A673 (cell line): Measurements from ENCODE around the gene ACOXL. TPM values are rescaled to one million over a fixed set of nuclear protein-coding genes. Genes with fewer than 3 reads are reported as not detected.

ENCODE experiments used
- BruUV-seq: library from RNA; stranded (reverse); fragments of 400-500 nt; replicated peaks from 2 replicates; lab custom pipeline; 2021; lab: Mats Ljungman, UMichigan
- CTCF ChIA-PET: fragments of 300-600 bp; sonication (Branson Sonifier 250); formaldehyde crosslinking; loops from one replicate; lab custom pipeline; 2022; ENCODE audit warnings: antibody characterized with exemption; lab: Charles Lee
- POLR2A ChIA-PET: fragments of 300-600 bp; sonication (Branson Sonifier 250); formaldehyde crosslinking; loops from one replicate; lab custom pipeline; 2022; ENCODE audit warnings: antibody characterized with exemption; ENCODE audit not compliant: low non-redundant PET; lab: Charles Lee
- DNase-seq: peaks from one replicate; pipeline ENCODE4 v3.0.0-alpha.2; 2015; ENCODE audit warnings: low spot score
- H3K27ac ChIP-seq: fragments of 200-600 bp; sonication (generic); 2 replicates; pipeline ENCODE4 v1.5.1; 2016; ENCODE audit warnings: mixed run types, low read depth, mild to moderate bottlenecking, mixed read lengths, antibody characterized with exemption, low read length; ENCODE audit not compliant: poor library complexity, severe bottlenecking
- H3K27me3 ChIP-seq: fragments of 200-600 bp; sonication (generic); replicated peaks from 2 replicates; pipeline ENCODE4 v1.6.1; 2017; ENCODE audit warnings: mixed run types, low read depth, mild to moderate bottlenecking, mixed read lengths, antibody characterized with exemption, low read length; ENCODE audit not compliant: insufficient read depth, poor library complexity
- H3K36me3 ChIP-seq: fragments of 200-600 bp; sonication (generic); 2 replicates; pipeline ENCODE4 v1.6.1; 2016; ENCODE audit warnings: mixed run types, mild to moderate bottlenecking, mixed read lengths, antibody characterized with exemption, low read length; ENCODE audit not compliant: insufficient read depth, poor library complexity, severe bottlenecking
- H3K4me1 ChIP-seq: fragments of 200-600 bp; sonication (generic); 2 replicates; pipeline ENCODE4 v1.6.1; 2017; ENCODE audit warnings: mixed run types, mild to moderate bottlenecking, mixed read lengths, antibody characterized with exemption, low read length; ENCODE audit not compliant: insufficient read depth, poor library complexity, severe bottlenecking
- H3K4me3 ChIP-seq: fragments of 200-600 bp; sonication (generic); 2 replicates; pipeline ENCODE4 v1.5.1; 2016; ENCODE audit warnings: low read depth, mixed run types, mild to moderate bottlenecking, mixed read lengths, low read length; ENCODE audit not compliant: poor library complexity, severe bottlenecking
- H3K9me3 ChIP-seq: fragments of 200-600 bp; sonication (generic); 2 replicates; pipeline ENCODE4 v1.6.1; 2016; ENCODE audit warnings: mixed run types, low read depth, mild to moderate bottlenecking, mixed read lengths, antibody characterized with exemption, low read length; ENCODE audit not compliant: poor library complexity, severe bottlenecking
- CTCF ChIP-seq: fragments of 300-800, 200-600 bp; sonication (generic); conservative IDR thresholded peaks from 2 replicates; pipeline ENCODE4 v1.5.1; 2017; ENCODE audit warnings: low read depth, mild to moderate bottlenecking, antibody characterized with exemption, low read length, moderate library complexity, mixed read lengths
- EZH2 ChIP-seq: fragments of 200-600 bp; sonication (generic); IDR thresholded peaks from 2 replicates; pipeline ENCODE4 v1.6.1; 2017; ENCODE audit warnings: borderline replicate concordance, low read depth, mild to moderate bottlenecking, mixed read lengths, antibody characterized with exemption, low read length; ENCODE audit not compliant: poor library complexity, severe bottlenecking
- intact Hi-C: fragments of 100-400 bp; cut with micrococcal nuclease; formaldehyde crosslinking; loops from one replicate; pipeline ENCODE4 v1.10.0; 2022; ENCODE audit not compliant: unreplicated experiment
- total RNA-seq: library from RNA; stranded (reverse); gene quantifications from 2 replicates; pipeline ENCODE4 v1.2.3, GENCODE V29; 2021

Gene ACOXL
- total RNA-seq, 1 experiment from 2014 or later: not detected

- Histone ChIP-seq H3K27me3 (peaks cover 21% of the 10 kb centered on the region), H3K36me3 (no peaks in the 10 kb centered on the region), H3K9me3 (no peaks in the 10 kb centered on the region), H3K4me1 (no peaks in the 10 kb centered on the region), H3K27ac (no peak overlapping the region), H3K4me3 (no peak overlapping the region)
- no peak for DNase-seq
- CTCF ChIA-PET: no interaction called here
- intact Hi-C loops: no loop called here
- POLR2A ChIA-PET: no interaction called here
- TF ChIP-seq CTCF (no peak), EZH2 (no peak)
- no TSS peak for BruUV-seq
Measured at GRCh38 chr2:110950281-110950680, 217.9 kb downstream of the ACOXL start.

GRCh38 chr2:110955045-110955444 lies 222.7 kb downstream of the ACOXL start:
- TF ChIP-seq EZH2: no peak
- no peak for TF ChIP-seq CTCF
- peaks cover 21% of the 10 kb centered on the region for H3K27me3 ChIP-seq
- no peak overlapping the region for H3K27ac ChIP-seq
- no peak overlapping the region for H3K4me3 ChIP-seq
- ChIA-PET CTCF (no interaction called here), POLR2A (no interaction called here)
- no peaks in the 10 kb centered on the region for H3K4me1 ChIP-seq
- BruUV-seq: no TSS peak
- no peaks in the 10 kb centered on the region for H3K36me3 ChIP-seq
- H3K9me3 ChIP-seq: no peaks in the 10 kb centered on the region
- intact Hi-C loops: no loop called here
- DNase-seq: no peak

- TF ChIP-seq EZH2 (no peak), CTCF (no peak)
- Histone ChIP-seq H3K9me3 (no peaks in the 10 kb centered on the region), H3K36me3 (no peaks in the 10 kb centered on the region), H3K27ac (no peak overlapping the region), H3K4me3 (no peak overlapping the region), H3K4me1 (no peaks in the 10 kb centered on the region), H3K27me3 (peaks cover 21% of the 10 kb centered on the region)
- POLR2A ChIA-PET: no interaction called here
- CTCF ChIA-PET: no interaction called here
- intact Hi-C loops: no loop called here
- BruUV-seq: no TSS peak
- no peak for DNase-seq
Measured at GRCh38 chr2:110955556-110955955, 223.2 kb downstream of the ACOXL start.
